GM12865 (cell line): Measurements from ENCODE around the gene CNTNAP3.
"Not testable (repeated sequence)": the region's sequence is repeated elsewhere in the genome, so short reads cannot be mapped to it uniquely, and the experiment has no call there.

Experiments
- DNase-seq: peaks from one replicate; pipeline ENCODE4 v3.0.0; 2010; ENCODE audit warnings: low read depth
- H3K4me3 ChIP-seq: 2 replicates; pipeline ENCODE4 v1.5.1; 2011; ENCODE audit warnings: mild to moderate bottlenecking, low read depth, low read length, control low read depth

The CNTNAP3 gene

GRCh38 chr9:39025911-39026588 lies 261.9 kb downstream of the CNTNAP3 start:
- not testable (repeated sequence) for H3K4me3 ChIP-seq, DNase-seq
